Right lobe of liver (tissue), 6 donors: ENCODE measurements around the gene TTC9. TPM values are rescaled to one million over a fixed set of nuclear protein-coding genes. Genes with fewer than 3 reads are reported as not detected.

Experiments
- ATAC-seq, 4 donors: fragments of 200-7000 bp; cut with Tn5 transposase; one replicate each; pipeline ENCODE4 v1.9.1; 2020; ENCODE audit warnings: mild to moderate bottlenecking in 4 of 4, moderate library complexity in 4 of 4
- DNase-seq, 3 donors: peaks; one replicate each; pipeline ENCODE4 v3.0.0-alpha.2; 2020
- H3K27ac ChIP-seq, 3 donors: fragments of 200-600 bp; one replicate each; pipeline ENCODE4 v1.8.0; 2022
- H3K27me3 ChIP-seq, 2 donors: fragments of 200-600 bp; one replicate each; pipeline ENCODE4 v1.8.0; 2022
- H3K36me3 ChIP-seq, 4 donors: fragments of 200-600 bp; sonication (generic) in 1 of 4; one replicate each; pipeline versions ENCODE4 v1.5.1 to v1.8.0; 2017 to 2022; ENCODE audit warnings: control low read depth in 1 of 4
- H3K4me1 ChIP-seq, 4 donors: fragments of 200-600 bp; sonication (generic) in 1 of 4; one replicate each; pipeline versions ENCODE4 v1.5.1 to v1.8.0; 2017 to 2022; ENCODE audit warnings: control low read depth in 1 of 4
- H3K4me3 ChIP-seq, 3 donors: fragments of 200-600 bp; one replicate each; pipeline ENCODE4 v1.8.0; 2022
- H3K9me3 ChIP-seq, 4 donors: fragments of 200-600 bp; sonication (generic) in 1 of 4; one replicate each; pipeline versions ENCODE4 v1.5.1 to v1.8.0; 2017 to 2022; ENCODE audit warnings: control low read depth in 1 of 4
- POLR2A ChIP-seq: fragments of 450-650 bp; IDR thresholded peaks from one replicate; pipeline ENCODE4 v1.6.1; 2017; ENCODE audit warnings: antibody characterized with exemption, mild to moderate bottlenecking
- WGBS: methylation state at CpG from one replicate; pipeline ENCODE4 v1.1.6; 2018; ENCODE audit warnings: low coverage, low lambda C conversion rate; ENCODE audit not compliant: insufficient coverage; ENCODE audit errors: missing lambda C conversion rate; 5-methylcytosine and 5-hydroxymethylcytosine counted together
- intact Hi-C, 2 donors: fragments of 100-400 bp; cut with DNase I; formaldehyde crosslinking; loops; one replicate each; pipeline versions ENCODE4 v1.11.2 to v1.14.1; 2022
- total RNA-seq, 6 experiments: library from RNA; depleted of rRNA in 2 of 6; stranded (reverse); fragments of >200 nt in 2 of 6; fragmentation: NEBNext Ultra II Directional in 3 of 6; extraction: Animal tissue kit (Norgen Biotek cat#: 25700) in 3 of 6; gene quantifications; one replicate each; pipeline versions ENCODE4 v1.1.0 to v1.2.4, GENCODE V29; 2016 to 2023
- TF ChIP-seq, protein P1 (sequence below), 4 donors: fragments of 200-600 bp in 3 of 4; fragments of 450-650 bp in 1 of 4; IDR thresholded peaks; one replicate each; pipeline versions ENCODE4 v1.5.1 to v1.8.0; 2016 to 2022; ENCODE audit warnings: antibody characterized with exemption in 4 of 4, mild to moderate bottlenecking in 2 of 4
- donor health status: DM: no; HTN: yes; CAD: no.
- donor health status: DM: no; HTN: no; CAD: no.
- donor health status: DM: no; HTN: no; CAD: no.
- donor health status: DM: no; HTN: yes; CAD: no.
- donor health status: DM: no; HTN: yes; CAD: no.

TTC9 gene
- total RNA-seq, 6 experiments from 2014 or later: 0.15 to 5.5 (median 2.8) TPM

DNA sequence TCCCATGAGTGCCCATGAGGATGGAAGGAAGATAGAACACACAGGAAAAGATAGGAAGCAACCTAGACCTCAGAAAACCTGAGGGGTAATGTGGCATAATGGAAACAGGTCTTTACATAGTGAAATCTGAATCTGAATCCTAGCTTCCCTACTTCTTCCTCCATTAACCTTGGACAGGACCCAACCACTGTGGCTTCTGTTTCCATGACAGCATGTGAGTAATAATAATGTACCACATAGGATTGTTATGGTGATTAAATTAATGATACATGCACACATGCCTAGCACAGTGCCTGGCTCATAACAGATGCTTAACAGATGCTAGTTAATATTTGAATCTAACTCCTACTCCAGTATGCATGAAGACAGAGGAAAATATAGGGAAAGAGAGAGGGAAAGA is 11.2 kb downstream of the TTC9 start:
- no peaks in the 10 kb centered on the region for H3K4me1 ChIP-seq
- H3K4me3 ChIP-seq: no peak overlapping the region
- no peaks in the 10 kb centered on the region for H3K27me3 ChIP-seq
- ATAC-seq (no peak), DNase-seq (no peak)
- no peak overlapping the region for H3K27ac ChIP-seq
- TF ChIP-seq, protein P1, sequence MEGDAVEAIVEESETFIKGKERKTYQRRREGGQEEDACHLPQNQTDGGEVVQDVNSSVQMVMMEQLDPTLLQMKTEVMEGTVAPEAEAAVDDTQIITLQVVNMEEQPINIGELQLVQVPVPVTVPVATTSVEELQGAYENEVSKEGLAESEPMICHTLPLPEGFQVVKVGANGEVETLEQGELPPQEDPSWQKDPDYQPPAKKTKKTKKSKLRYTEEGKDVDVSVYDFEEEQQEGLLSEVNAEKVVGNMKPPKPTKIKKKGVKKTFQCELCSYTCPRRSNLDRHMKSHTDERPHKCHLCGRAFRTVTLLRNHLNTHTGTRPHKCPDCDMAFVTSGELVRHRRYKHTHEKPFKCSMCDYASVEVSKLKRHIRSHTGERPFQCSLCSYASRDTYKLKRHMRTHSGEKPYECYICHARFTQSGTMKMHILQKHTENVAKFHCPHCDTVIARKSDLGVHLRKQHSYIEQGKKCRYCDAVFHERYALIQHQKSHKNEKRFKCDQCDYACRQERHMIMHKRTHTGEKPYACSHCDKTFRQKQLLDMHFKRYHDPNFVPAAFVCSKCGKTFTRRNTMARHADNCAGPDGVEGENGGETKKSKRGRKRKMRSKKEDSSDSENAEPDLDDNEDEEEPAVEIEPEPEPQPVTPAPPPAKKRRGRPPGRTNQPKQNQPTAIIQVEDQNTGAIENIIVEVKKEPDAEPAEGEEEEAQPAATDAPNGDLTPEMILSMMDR (IDR thresholded peaks at IDR 0.05): no peak
- TF ChIP-seq POLR2A: no peak
- no peaks in the 10 kb centered on the region for H3K36me3 ChIP-seq
- intact Hi-C loops: no loop called here
- no peaks in the 10 kb centered on the region for H3K9me3 ChIP-seq

DNA sequence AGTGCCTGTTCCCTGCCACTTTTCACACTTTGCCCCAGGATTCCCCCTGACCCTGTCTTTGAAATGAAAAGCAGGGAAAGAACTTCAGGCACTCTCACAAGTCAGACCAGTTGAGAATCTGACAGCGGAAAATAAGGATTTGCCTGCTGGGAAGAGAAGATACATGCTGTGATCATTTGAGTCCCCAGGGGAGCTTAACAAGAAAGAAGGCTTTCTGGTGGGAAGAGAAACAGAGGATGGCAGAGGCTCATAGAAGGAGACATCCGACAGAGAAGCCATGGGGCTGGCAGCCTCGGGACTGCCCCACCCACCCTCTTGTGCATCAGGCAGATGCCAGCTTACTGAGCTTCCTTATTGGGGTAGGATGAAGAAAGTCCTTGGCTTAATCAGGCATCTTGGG is 11.9 kb downstream of the TTC9 start:
- Histone ChIP-seq H3K27me3 (no peaks in the 10 kb centered on the region), H3K9me3 (no peaks in the 10 kb centered on the region), H3K36me3 (no peaks in the 10 kb centered on the region), H3K4me1 (no peaks in the 10 kb centered on the region), H3K4me3 (no peak overlapping the region), H3K27ac (no peak overlapping the region)
- no peak for ATAC-seq
- intact Hi-C loops: no loop called here
- no peak for TF ChIP-seq POLR2A
- TF ChIP-seq, protein P1 (IDR thresholded peaks at IDR 0.05): no peak
- no peak for DNase-seq
- WGBS: 48% methylated on average over 3 of the region's 3 CpGs

DNA sequence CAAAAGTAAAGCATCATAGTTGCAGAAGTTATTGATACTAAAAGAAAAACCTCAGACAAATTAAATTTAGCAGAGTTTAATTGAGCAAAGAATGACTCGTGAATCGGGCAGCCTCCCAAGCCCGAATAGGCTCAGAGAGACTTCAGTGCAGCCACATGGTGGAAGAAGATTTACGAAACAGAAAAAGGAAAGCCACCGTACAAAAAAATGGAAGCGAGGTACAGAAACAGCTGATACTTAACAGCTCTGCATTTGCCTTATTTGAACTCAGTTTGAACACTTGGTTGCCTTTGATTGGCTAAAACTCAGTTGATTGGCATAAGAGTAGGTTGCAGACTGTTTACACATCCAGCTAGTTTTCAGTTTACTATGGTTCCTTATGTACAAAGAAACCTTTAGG is 12.9 kb downstream of the TTC9 start:
- Histone ChIP-seq H3K4me3 (no peak overlapping the region), H3K27ac (no peak overlapping the region)
- 69% methylated on average over 6 of the region's 6 CpGs for whole genome bisulfite sequencing

DNA sequence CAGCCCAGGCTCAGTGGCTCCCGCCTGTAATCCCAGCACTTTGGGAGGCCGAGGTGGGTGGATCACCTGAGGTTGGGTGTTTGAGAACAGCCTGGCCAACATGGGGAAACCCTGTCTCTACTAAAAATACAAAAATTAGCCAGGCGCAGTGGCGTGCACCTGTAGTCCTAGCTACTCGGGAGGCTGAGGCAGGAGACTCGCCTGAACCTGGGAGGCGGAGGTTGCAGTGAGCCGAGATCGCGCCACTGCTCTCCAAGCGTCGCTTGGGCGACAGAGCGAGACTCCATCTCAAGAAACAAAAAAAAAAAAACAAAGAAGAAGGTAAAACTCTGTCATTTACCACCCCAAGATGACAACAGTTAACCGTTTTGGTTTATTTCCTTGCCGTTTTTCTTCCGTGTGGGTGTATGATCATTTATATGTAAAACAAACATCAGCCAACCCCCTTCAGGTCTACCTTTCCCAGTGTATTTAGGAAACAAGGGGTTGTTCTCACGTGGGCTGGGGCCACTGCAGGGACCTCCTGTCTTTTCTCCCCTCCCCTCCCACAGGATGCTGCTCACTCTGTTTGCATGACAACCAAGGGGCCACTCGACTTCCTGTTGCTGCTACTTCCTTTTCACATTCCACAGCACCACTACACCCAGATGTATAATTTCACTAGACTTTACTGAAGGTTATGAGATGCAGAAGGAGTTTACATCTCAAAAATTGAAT is 13.6 kb downstream of the TTC9 start:
- no peak overlapping the region for H3K4me3 ChIP-seq
- no peaks in the 10 kb centered on the region for H3K9me3 ChIP-seq
- no peak overlapping the region for H3K27ac ChIP-seq
- no peak for TF ChIP-seq POLR2A
- TF ChIP-seq, protein P1 (IDR thresholded peaks at IDR 0.05): no peak
- H3K36me3 ChIP-seq: no peaks in the 10 kb centered on the region
- no peaks in the 10 kb centered on the region for H3K27me3 ChIP-seq
- WGBS: 57% methylated on average over 19 of the region's 19 CpGs
- intact Hi-C loops: no loop called here
- no peaks in the 10 kb centered on the region for H3K4me1 ChIP-seq
- ATAC-seq: peak; percentile 24 to 42 (median 38)
- no peak for DNase-seq

More for the DNA sequence above, 12.9 kb downstream of the TTC9 start:
- intact Hi-C loops: no loop called here
- Histone ChIP-seq H3K9me3 (no peaks in the 10 kb centered on the region), H3K36me3 (no peaks in the 10 kb centered on the region), H3K4me1 (no peaks in the 10 kb centered on the region), H3K27me3 (no peaks in the 10 kb centered on the region)
- TF ChIP-seq, protein P1 (IDR thresholded peaks at IDR 0.05): no peak
- no peak for TF ChIP-seq POLR2A
- no peak for ATAC-seq
- no peak for DNase-seq
